ENCODE measurements around the gene HDDC2. TPM values are rescaled to one million over a fixed set of nuclear protein-coding genes. Genes with fewer than 3 reads are reported as not detected.

The HDDC2 gene
- total and polyA plus RNA-seq, 12 donors, result 70.9 to 107 (median 103) TPM

- H3K36me3 ChIP-seq, result no peaks in the 10 kb centered on the region
- DNase-seq (no peak), ATAC-seq (no peak)
- peaks cover 0 to 8% (median 0%) of the 10 kb centered on the region in 11 donors for H3K9me3 ChIP-seq
- WGBS, 2 donors, result 83 to 88% methylated on average over 6 of the region's 6 CpGs
- no peak overlapping the region for H3K4me3 ChIP-seq
- intact Hi-C loops (cut with DNase I), result loop anchor here in 3 of 10 donors (5.0 to 10.0 kb wide), 4 partner anchors 152 to 670 kb away; partner anchors contain the start of gene TPD52L1 (in 1 of the 3)
- H3K27ac ChIP-seq, result no peak overlapping the region
- peaks cover 0 to 4% (median 0%) of the 10 kb centered on the region in 9 donors for H3K4me1 ChIP-seq
- H3K27me3 ChIP-seq, result peaks cover 0 to 9% (median 0%) of the 10 kb centered on the region in 7 donors
- no peak for TF ChIP-seq CTCF (IDR thresholded peaks at IDR 0.05)
Measured at GRCh38 chr6:125307150-125307838, 5.5 kb upstream of the HDDC2 start.

GRCh38 chr6:125306756-125307149 is 5.0 kb upstream of the HDDC2 start:
- DNase-seq, result no peak
- Histone ChIP-seq H3K27me3 (peaks cover 0 to 3% (median 0%) of the 10 kb centered on the region in 7 donors), H3K36me3 (no peaks in the 10 kb centered on the region), H3K9me3 (peaks cover 0 to 8% (median 0%) of the 10 kb centered on the region in 11 donors), H3K4me3 (no peak overlapping the region), H3K27ac (no peak overlapping the region), H3K4me1 (peaks cover 0 to 4% (median 0%) of the 10 kb centered on the region in 9 donors)
- TF ChIP-seq CTCF (IDR thresholded peaks at IDR 0.05), result no peak
- 84 to 95% methylated on average over 3 of the region's 3 CpGs for WGBS, 2 donors
- ATAC-seq, result no peak
- intact Hi-C loops (cut with DNase I), result loop anchor here in 3 of 10 donors (5.0 to 10.0 kb wide), 4 partner anchors 152 to 671 kb away; partner anchors contain the start of gene TPD52L1 (in 1 of the 3)

GRCh38 chr6:125304970-125305660 is 3.3 kb upstream of the HDDC2 start:
- no peak for TF ChIP-seq CTCF (IDR thresholded peaks at IDR 0.05)
- intact Hi-C loops (cut with DNase I), result loop anchor here in 8 of 10 donors (5.0 to 10.0 kb wide), 8 partner anchors 108 to 672 kb away; partner anchors contain the start of genes TPD52L1 (in 6 of the 8) and HINT3 (in 2 of the 8)
- Histone ChIP-seq H3K36me3 (peaks cover 0 to 2% (median 0%) of the 10 kb centered on the region in 9 donors), H3K4me3 (no peak overlapping the region), H3K27me3 (no peaks in the 10 kb centered on the region), H3K9me3 (peaks cover 0 to 8% (median 0%) of the 10 kb centered on the region in 11 donors), H3K27ac (no peak overlapping the region), H3K4me1 (peaks cover 0 to 13% (median 9%) of the 10 kb centered on the region in 9 donors)
- DNase-seq (no peak), ATAC-seq (no peak)
- 83 to 87% methylated on average over 3 of the region's 3 CpGs for WGBS, 2 donors

GRCh38 chr6:125303512-125303854 is 1.7 kb upstream of the HDDC2 start:
- intact Hi-C loops (cut with DNase I), result loop anchor here in 8 of 10 donors (5.0 to 10.0 kb wide), 6 partner anchors 106 to 654 kb away; partner anchors contain the start of genes TPD52L1 (in 6 of the 8) and HINT3 (in 2 of the 8)
- no peak for TF ChIP-seq CTCF (IDR thresholded peaks at IDR 0.05)
- ATAC-seq (no peak), DNase-seq (no peak)
- no peaks in the 10 kb centered on the region for H3K27me3 ChIP-seq
- H3K4me3 ChIP-seq, result no peak overlapping the region
- peaks cover 0 to 23% (median 18%) of the 10 kb centered on the region in 9 donors for H3K4me1 ChIP-seq
- H3K36me3 ChIP-seq, result peaks cover 0 to 19% (median 0%) of the 10 kb centered on the region in 9 donors
- 82% methylated on average over 1 of the region's 1 CpG for WGBS, 2 donors
- H3K9me3 ChIP-seq, result peaks cover 0 to 8% (median 0%) of the 10 kb centered on the region in 11 donors
- H3K27ac ChIP-seq, result no peak overlapping the region
